A549 (cell line): Measurements from ENCODE around the gene PCNX4. TPM values are rescaled to one million over a fixed set of nuclear protein-coding genes. Genes with fewer than 3 reads are reported as not detected.

Source experiments
- ATAC-seq, 2 experiments: fragments of 200-7000 bp in 1 of 2; fragments of >200 bp in 1 of 2; cut with Nextera tagmentation in 1 of 2; cut with Tn5 transposase in 1 of 2; 3 replicates each; pipeline versions ENCODE4 v1.8.0 to v1.9.1; 2018 to 2020; ENCODE audit warnings: mild to moderate bottlenecking in 1 of 2, moderate library complexity in 1 of 2
- CTCF ChIA-PET: fragments of 300-600 bp; sonication (Branson Sonifier 250); formaldehyde crosslinking; extraction: SDS; loops from one replicate; lab custom pipeline; 2021; ENCODE audit warnings: antibody characterized with exemption, inconsistent platforms; lab: Yijun Ruan, JAX
- POLR2A ChIA-PET: fragments of 350-600 bp; formaldehyde crosslinking; extraction: SDS; loops from one replicate; lab custom pipeline; 2021; ENCODE audit warnings: antibody characterized with exemption, inconsistent platforms; lab: Yijun Ruan, JAX
- DNase-seq, 2 experiments: peaks; one replicate each; pipeline versions ENCODE4 v3.0.0 to v3.0.0-alpha.2; 2011 to 2016; ENCODE audit warnings: low read depth in 1 of 2, low spot score in 1 of 2
- FAIRE-seq: peaks from 2 replicates; lab custom pipeline; 2011; peaks lifted over from hg19 to GRCh38; lab: Jason Lieb, UNC
- H3K27ac ChIP-seq, 2 experiments: fragments of >200 bp; sonication (Bioruptor Twin); formaldehyde crosslinking; 3 replicates each; pipeline ENCODE4 v1.5.1; 2016 to 2017
- H3K4me1 ChIP-seq: fragments of >200 bp; sonication (Bioruptor Twin); formaldehyde crosslinking; 3 replicates; pipeline ENCODE4 v1.6.1; 2016
- H3K4me2 ChIP-seq: fragments of >200 bp; sonication (Bioruptor Twin); formaldehyde crosslinking; 3 replicates; pipeline ENCODE4 v1.6.1; 2016
- H3K4me3 ChIP-seq: fragments of >200 bp; sonication (Bioruptor Twin); formaldehyde crosslinking; 3 replicates; pipeline ENCODE4 v1.5.1; 2016
- H3K9me3 ChIP-seq: fragments of >200 bp; sonication (Bioruptor Twin); formaldehyde crosslinking; 3 replicates; pipeline ENCODE4 v1.6.1; 2016
- BCL3 ChIP-seq: fragments of >200 bp; sonication (Bioruptor Twin); formaldehyde crosslinking; IDR thresholded peaks from 3 replicates; pipeline ENCODE4 v1.6.1; 2016
- CBX8 ChIP-seq: fragments of 200-600 bp; sonication (generic); IDR thresholded peaks from 2 replicates; pipeline ENCODE4 v1.6.1; 2016
- CEBPB ChIP-seq, 2 experiments: fragments of >200 bp in 1 of 2; sonication (Bioruptor Twin) in 1 of 2; formaldehyde crosslinking in 1 of 2; IDR thresholded peaks; 2 replicates each; pipeline ENCODE4 v1.6.1; 2012 to 2016
- CHD2 ChIP-seq: fragments of 150-350 bp; IDR thresholded peaks from 2 replicates; pipeline ENCODE4 v1.6.1; 2014; ENCODE audit warnings: low read length; ENCODE audit not compliant: partially characterized antibody
- CTCF ChIP-seq: fragments of >200 bp; sonication (Bioruptor Twin); formaldehyde crosslinking; IDR thresholded peaks from 3 replicates; pipeline ENCODE4 v1.5.1; 2016
- E2F6 ChIP-seq: IDR thresholded peaks from 2 replicates; pipeline ENCODE4 v1.6.1; 2012; ENCODE audit warnings: low read depth, borderline replicate concordance
- EHMT2 ChIP-seq: fragments of 200-600 bp; sonication (generic); IDR thresholded peaks from 2 replicates; pipeline ENCODE4 v1.6.1; 2016; ENCODE audit warnings: antibody characterized with exemption, low read depth, mild to moderate bottlenecking, moderate library complexity
- EP300 ChIP-seq, 2 experiments: fragments of >200 bp; sonication (Bioruptor Twin); formaldehyde crosslinking; IDR thresholded peaks; 2 replicates in 1 of 2; 3 replicates in 1 of 2; pipeline ENCODE4 v1.6.1; 2016 to 2017
- HOXA7 ChIP-seq: fragments of 250-450 bp; sonication (Bioruptor Pico); IDR thresholded peaks from 2 replicates; pipeline ENCODE4 v1.5.0; 2020; ENCODE audit warnings: mild to moderate bottlenecking, moderate library complexity
- HOXB5 ChIP-seq: fragments of 250-450 bp; sonication (Bioruptor Pico); IDR thresholded peaks from 2 replicates; pipeline ENCODE4 v1.5.0; 2020; ENCODE audit warnings: mild to moderate bottlenecking, moderate library complexity
- JUN ChIP-seq, 2 experiments: fragments of >200 bp; sonication (Bioruptor Twin); formaldehyde crosslinking; IDR thresholded peaks; 2 replicates in 1 of 2; 3 replicates in 1 of 2; pipeline ENCODE4 v1.6.1; 2016 to 2017
- KDM1A ChIP-seq: fragments of 200-600 bp; sonication (generic); IDR thresholded peaks from 2 replicates; pipeline ENCODE4 v1.6.1; 2016; ENCODE audit warnings: low read depth, mild to moderate bottlenecking
- MYC ChIP-seq: IDR thresholded peaks from 2 replicates; pipeline ENCODE4 v1.6.1; 2012; ENCODE audit warnings: mild to moderate bottlenecking, inconsistent platforms, low read length, improper control_type of control experiment, borderline replicate concordance
- NFE2L2 ChIP-seq: fragments of 150-350 bp; conservative IDR thresholded peaks from 2 replicates; pipeline ENCODE4 v1.6.1; 2014; ENCODE audit warnings: low read length
- PBX3 ChIP-seq: IDR thresholded peaks from 2 replicates; pipeline ENCODE4 v1.6.1; 2012
- RAD21 ChIP-seq, 2 experiments: fragments of >200 bp in 1 of 2; sonication (Bioruptor Twin) in 1 of 2; formaldehyde crosslinking in 1 of 2; IDR thresholded peaks in 1 of 2; conservative IDR thresholded peaks in 1 of 2; 2 replicates in 1 of 2; 3 replicates in 1 of 2; pipeline ENCODE4 v1.6.1; 2012 to 2018; ENCODE audit warnings: inconsistent platforms in 1 of 2
- RCOR1 ChIP-seq: fragments of 150-350 bp; IDR thresholded peaks from 2 replicates; pipeline ENCODE4 v1.6.1; 2014; ENCODE audit warnings: antibody characterized with exemption, low read length, low read depth
- RFX5 ChIP-seq: fragments of 450-650 bp; IDR thresholded peaks from 2 replicates; pipeline ENCODE4 v1.7.1; 2014; ENCODE audit warnings: antibody characterized with exemption, mild to moderate bottlenecking, moderate library complexity
- WGBS: methylation state at CpG from one replicate; pipeline ENCODE4 v1.1.6; 2017; ENCODE audit errors: missing lambda C conversion rate; 5-methylcytosine and 5-hydroxymethylcytosine counted together
- polyA plus RNA-seq, 4 experiments: library from polyadenylated mRNA; depleted of rRNA in 3 of 4; stranded (reverse); fragments of >200 nt; fragmentation: RNase III in 1 of 4; extraction: RNeasy Plus Mini Kit Qiagen cat#74134 plus additional on column Dnase treatment in 1 of 4; gene quantifications; 2 replicates in 3 of 4; 3 replicates in 1 of 4; pipeline ENCODE4 v1.2.3, GENCODE V29; 2011 to 2017
- TF ChIP-seq, protein P1 (sequence below): fragments of 450-650 bp; IDR thresholded peaks from 2 replicates; pipeline ENCODE4 v1.6.1; 2014; ENCODE audit warnings: antibody characterized with exemption

Gene PCNX4
- polyA plus RNA-seq, 2 of the 4 experiments (the other 2 are of a cell fraction): 24.2 to 51.0 TPM

DNA sequence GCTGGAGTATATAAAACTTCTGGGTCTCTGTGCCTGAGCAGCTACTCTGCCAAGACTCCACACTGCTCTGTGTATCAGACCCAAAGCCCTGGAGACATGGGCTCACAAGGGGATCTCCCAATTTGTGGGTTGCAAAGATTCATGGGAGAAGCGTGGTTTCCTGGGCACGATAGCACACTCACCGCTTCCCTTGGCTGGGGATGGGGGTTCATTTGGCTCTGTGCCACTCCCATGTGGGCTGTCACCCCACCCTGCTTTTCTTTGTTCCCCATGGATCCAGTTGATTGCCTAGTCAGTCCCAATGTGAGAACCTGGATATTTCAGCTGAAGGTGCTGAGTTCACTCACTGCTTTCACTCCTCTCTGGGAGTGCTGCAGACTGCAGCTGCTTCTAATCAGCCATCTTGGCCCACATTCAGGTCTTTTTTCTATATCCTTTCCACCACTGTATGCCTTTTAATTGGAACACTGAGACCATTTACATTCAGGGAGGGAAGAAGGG, 40.0 kb upstream of the PCNX4 start:
- TF ChIP-seq MYC (no peak), JUN (IDR thresholded peaks at IDR 0.05) (no peak), KDM1A (no peak), RAD21 (conservative IDR thresholded peaks at IDR 0.05 in 1 of 2, IDR thresholded peaks at IDR 0.05 in 1 of 2) (no peak), BCL3 (no peak), EP300 (IDR thresholded peaks at IDR 0.05) (no peak), CBX8 (no peak), EHMT2 (no peak)
- TF ChIP-seq, protein P1, sequence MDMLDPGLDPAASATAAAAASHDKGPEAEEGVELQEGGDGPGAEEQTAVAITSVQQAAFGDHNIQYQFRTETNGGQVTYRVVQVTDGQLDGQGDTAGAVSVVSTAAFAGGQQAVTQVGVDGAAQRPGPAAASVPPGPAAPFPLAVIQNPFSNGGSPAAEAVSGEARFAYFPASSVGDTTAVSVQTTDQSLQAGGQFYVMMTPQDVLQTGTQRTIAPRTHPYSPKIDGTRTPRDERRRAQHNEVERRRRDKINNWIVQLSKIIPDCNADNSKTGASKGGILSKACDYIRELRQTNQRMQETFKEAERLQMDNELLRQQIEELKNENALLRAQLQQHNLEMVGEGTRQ: no peak
- ATAC-seq: no peak
- no peak overlapping the region for H3K4me2 ChIP-seq
- H3K4me3 ChIP-seq: no peak overlapping the region
- 63% methylated on average over 3 of the region's 3 CpGs for WGBS
- POLR2A ChIA-PET: no interaction called here
- H3K4me1 ChIP-seq: no peaks in the 10 kb centered on the region
- no peak for DNase-seq
- FAIRE-seq: no peak
- no peak overlapping the region for H3K27ac ChIP-seq
- CTCF ChIA-PET: interaction anchor here (1.3 kb wide), 1 partner anchor 114 kb away, joined by 5 read pairs; the partner anchor contains the start of gene DHRS7
- H3K9me3 ChIP-seq: no peaks in the 10 kb centered on the region

DNA sequence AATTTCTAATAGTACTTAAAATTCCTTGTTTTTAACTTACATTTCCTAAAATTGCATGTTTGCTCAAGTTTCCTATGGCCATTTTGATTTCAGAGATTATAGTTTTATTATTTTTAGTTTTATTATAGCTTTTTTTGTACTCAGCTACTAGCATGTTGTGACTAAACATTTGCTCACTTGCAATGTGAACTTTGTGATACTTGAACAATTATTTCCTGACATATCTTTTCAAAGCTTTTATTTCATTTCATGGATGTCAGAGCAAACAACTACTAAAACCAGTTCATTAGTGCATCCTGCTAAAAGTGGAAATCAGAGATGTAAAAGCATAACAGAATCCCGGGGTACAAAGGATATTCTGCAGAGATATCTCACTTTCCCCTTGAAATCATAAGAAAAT, 33.6 kb upstream of the PCNX4 start:
- DNase-seq: no peak
- no peak overlapping the region for H3K27ac ChIP-seq
- CTCF ChIA-PET: interaction anchor here (1.2 kb wide), 1 partner anchor 107 kb away, joined by 3 read pairs; the partner anchor contains the start of gene DHRS7
- POLR2A ChIA-PET: no interaction called here
- no peak overlapping the region for H3K4me3 ChIP-seq
- H3K4me1 ChIP-seq: no peaks in the 10 kb centered on the region
- no peak for ATAC-seq
- 2% methylated on average over 1 of the region's 1 CpG for WGBS
- FAIRE-seq: no peak
- TF ChIP-seq E2F6 (no peak), RCOR1 (no peak), NFE2L2 (no peak), CTCF (no peak)
- 0 out of 3 replicates have a peak, but pooled peaks cover 3% of the 10 kb centered on the region for H3K9me3 ChIP-seq
- H3K4me2 ChIP-seq: no peak overlapping the region

- Histone ChIP-seq H3K27ac (no peak overlapping the region), H3K4me3 (no peak overlapping the region), H3K9me3 (0 out of 3 replicates have a peak, but pooled peaks cover 3% of the 10 kb centered on the region), H3K4me2 (no peak overlapping the region), H3K4me1 (no peaks in the 10 kb centered on the region)
- DNase-seq: no peak
- TF ChIP-seq HOXA7 (CRISPR knock-in tag): no peak
- no peak for TF ChIP-seq RFX5
- no peak for TF ChIP-seq E2F6
- TF ChIP-seq CBX8: no peak
- TF ChIP-seq CHD2: no peak
- TF ChIP-seq CTCF: no peak
- TF ChIP-seq HOXB5 (CRISPR knock-in tag): no peak
- no peak for TF ChIP-seq CEBPB (IDR thresholded peaks at IDR 0.05)
- TF ChIP-seq PBX3: no peak
- ChIA-PET CTCF (interaction anchor here (1.8 to 2.2 kb wide), 4 partner anchors 96 to 126 kb away, joined by 5 to 22 read pairs (median 8); partner anchors contain the start of gene DHRS7), POLR2A (no interaction called here)
- 53% methylated on average over 2 of the region's 2 CpGs for WGBS
- no peak for ATAC-seq
- no peak for FAIRE-seq
These were observed 30.4 kb upstream of the PCNX4 start for GRCh38 chr14:60061371-60061770.
